Omental fat pad (tissue), 4 donors: ENCODE data around the gene BCR. TPM values are rescaled to one million over a fixed set of nuclear protein-coding genes. Genes with fewer than 3 reads are reported as not detected.
A peak's percentile ranks its signal among the peaks of the same experiment; 100 is the strongest.

Experiments used
- ATAC-seq: fragments of 150-250 bp; one replicate; pipeline ENCODE4 v1.9.1; 2016; ENCODE audit warnings: mild to moderate bottlenecking, moderate library complexity; ENCODE audit not compliant: low FRiP score
- DNase-seq: peaks from one replicate; pipeline ENCODE4 v3.0.0-alpha.2; 2019; ENCODE audit warnings: low spot score
- total RNA-seq, 4 donors: library from RNA; depleted of rRNA; stranded (reverse); fragments of >200 nt; gene quantifications; one replicate each; pipeline ENCODE4 v1.1.0, GENCODE V29; 2016
- TF ChIP-seq, protein P1 (sequence below), 3 donors: fragments of 450-650 bp; IDR thresholded peaks; one replicate each; pipeline ENCODE4 v1.5.1; 2016 to 2017; ENCODE audit warnings: antibody characterized with exemption in 3 of 3, mild to moderate bottlenecking in 3 of 3, moderate library complexity in 2 of 3

Gene BCR
- total RNA-seq, 4 donors from 2014 or later = 34.8 to 128 (median 51.4) TPM

DNA sequence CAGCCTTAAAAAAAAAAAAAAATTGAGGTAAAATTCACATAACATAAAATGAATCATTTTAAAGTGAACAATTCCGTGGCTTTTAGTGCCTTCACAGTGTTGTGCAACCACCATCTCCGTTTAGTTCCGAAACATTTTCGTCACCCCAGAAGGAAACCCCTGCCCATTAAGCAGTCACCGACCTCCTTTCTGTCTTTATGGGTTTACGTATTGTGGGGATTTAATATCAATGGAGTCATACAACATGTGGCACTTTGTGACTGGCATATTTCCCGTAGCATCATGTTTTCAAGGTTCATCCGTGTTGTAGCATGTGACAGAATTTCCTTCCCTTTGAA is 65.5 kb downstream of the BCR start:
- DNase-seq (no peak), ATAC-seq (no peak)
- TF ChIP-seq, protein P1, sequence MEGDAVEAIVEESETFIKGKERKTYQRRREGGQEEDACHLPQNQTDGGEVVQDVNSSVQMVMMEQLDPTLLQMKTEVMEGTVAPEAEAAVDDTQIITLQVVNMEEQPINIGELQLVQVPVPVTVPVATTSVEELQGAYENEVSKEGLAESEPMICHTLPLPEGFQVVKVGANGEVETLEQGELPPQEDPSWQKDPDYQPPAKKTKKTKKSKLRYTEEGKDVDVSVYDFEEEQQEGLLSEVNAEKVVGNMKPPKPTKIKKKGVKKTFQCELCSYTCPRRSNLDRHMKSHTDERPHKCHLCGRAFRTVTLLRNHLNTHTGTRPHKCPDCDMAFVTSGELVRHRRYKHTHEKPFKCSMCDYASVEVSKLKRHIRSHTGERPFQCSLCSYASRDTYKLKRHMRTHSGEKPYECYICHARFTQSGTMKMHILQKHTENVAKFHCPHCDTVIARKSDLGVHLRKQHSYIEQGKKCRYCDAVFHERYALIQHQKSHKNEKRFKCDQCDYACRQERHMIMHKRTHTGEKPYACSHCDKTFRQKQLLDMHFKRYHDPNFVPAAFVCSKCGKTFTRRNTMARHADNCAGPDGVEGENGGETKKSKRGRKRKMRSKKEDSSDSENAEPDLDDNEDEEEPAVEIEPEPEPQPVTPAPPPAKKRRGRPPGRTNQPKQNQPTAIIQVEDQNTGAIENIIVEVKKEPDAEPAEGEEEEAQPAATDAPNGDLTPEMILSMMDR (IDR thresholded peaks at IDR 0.05) = no peak

DNA sequence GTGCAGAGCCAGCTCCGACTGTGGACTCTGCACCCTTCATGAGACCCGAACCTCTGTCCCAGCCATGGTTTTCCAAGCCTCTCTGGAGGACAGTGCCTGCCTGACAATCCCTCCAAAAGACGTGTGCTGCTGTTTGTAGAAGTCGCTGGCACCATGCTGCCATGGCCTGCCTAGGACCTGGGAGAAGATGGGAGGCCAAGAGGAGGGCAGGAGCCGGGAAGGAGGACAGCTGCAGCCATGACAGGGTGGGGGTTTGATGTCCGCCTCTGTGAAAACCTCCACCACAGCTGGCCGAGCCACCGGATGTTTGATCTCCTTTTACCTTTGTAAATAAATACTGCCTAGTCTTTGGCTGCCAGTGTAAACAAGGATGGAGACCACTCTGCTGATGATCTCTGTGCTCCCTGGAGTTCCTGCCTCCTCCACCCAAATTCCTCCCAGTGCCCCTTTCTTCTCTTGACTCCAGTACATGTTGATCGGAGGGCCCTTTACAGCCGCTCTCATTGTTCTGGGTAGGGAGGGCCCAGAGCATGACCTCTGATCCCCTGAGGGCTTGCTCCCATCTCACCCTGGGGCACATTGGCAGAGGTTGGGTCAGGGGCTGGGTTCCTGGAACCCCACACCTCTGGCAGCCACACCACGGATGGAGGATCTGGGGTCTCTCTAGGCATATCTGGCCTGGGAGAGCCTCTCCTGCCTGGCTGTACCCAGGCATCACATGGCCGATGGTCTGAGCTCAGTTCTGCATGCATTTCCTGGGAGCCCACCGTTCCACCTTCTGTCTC is 66.9 kb downstream of the BCR start:
- DNase-seq (no peak), ATAC-seq (no peak)
- TF ChIP-seq, protein P1 (IDR thresholded peaks at IDR 0.05) = no peak

DNA sequence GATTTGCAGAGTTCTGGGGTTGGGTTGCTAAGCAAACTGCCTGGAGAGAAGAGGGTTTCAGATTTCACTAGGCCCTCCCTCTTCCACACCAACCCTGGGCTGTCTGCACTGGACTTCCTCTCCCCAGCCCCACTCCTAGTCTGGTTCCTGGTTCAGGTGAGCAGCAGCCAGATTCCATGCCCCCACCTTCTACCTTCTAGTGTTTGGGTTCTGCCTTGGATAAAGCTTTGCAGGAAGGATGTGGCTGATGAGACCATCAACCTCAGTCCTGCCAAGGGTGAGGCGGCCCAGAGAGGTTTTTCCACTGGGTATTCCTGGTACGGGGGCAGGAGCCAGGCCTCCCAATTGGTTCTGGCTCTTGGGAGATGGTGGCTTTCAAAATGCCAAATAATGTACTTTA is 68.3 kb downstream of the BCR start:
- ATAC-seq (no peak), DNase-seq (no peak)
- TF ChIP-seq, protein P1 (IDR thresholded peaks at IDR 0.05) = no peak

DNA sequence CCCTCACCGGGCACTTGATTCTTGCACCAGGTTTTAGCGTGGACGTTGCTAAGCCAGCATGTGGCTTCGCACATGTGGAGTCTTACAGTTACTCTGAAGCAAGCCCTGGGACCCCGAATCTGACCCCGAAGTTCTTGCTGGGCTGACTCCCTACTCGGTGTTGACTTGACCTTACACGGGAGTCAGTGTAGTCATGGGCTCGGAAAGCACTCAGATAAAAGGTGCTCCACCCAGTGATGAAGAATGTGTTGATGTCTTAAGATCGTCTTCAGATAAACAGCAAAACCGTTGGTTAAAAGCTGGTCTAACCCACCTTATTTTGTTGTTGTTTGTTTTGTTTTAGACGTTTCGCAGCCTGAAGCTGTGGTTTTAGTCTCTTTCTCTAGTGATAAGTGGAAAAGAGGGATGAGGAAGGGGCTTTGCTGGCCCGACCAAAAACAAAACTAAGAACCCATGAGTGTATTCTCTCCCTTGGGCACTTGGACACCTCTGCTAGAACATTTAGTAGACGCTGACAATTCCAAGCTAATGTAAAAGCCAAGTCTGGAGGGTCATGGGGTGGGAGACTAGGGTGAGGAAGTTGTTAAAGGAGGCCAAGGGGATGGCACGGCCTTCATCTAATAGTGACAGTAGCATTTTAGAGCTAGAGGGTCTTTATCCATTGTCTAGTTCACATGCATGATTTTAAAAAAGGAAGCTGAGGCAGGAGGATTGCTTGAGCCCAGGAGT is 69.9 kb downstream of the BCR start:
- no peak for DNase-seq
- TF ChIP-seq, protein P1 (IDR thresholded peaks at IDR 0.05) = no peak
- ATAC-seq = no peak

DNA sequence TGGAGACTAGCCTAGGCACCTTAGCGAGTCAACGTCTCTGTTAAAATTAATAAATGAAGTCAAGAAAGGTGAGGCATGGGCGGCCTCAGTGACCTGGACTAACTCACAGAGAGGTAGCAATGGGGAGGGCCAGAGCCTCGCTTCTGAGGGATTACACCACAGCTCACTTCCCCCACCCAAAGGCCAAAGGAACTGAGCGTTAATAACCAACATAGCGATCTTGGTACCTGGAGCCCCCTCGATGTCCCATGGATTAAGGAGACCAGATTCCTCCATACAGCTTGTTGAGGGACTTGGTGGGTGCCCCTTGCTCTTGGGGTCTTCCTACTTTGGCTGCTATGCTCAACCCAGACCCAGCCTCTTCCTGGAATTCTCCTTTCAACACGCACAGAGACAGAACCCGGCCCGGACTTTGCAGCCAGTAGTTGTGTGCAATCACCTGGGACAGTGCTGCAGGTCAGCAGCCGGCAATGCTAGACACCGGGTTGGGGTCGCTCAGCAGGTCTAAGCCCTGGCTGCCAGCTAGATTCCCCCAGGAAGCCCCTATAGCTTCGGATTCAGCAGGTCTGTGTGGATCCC is 70.6 kb downstream of the BCR start:
- ATAC-seq (no peak), DNase-seq (no peak)
- TF ChIP-seq, protein P1 (IDR thresholded peaks at IDR 0.05) = no peak

DNA sequence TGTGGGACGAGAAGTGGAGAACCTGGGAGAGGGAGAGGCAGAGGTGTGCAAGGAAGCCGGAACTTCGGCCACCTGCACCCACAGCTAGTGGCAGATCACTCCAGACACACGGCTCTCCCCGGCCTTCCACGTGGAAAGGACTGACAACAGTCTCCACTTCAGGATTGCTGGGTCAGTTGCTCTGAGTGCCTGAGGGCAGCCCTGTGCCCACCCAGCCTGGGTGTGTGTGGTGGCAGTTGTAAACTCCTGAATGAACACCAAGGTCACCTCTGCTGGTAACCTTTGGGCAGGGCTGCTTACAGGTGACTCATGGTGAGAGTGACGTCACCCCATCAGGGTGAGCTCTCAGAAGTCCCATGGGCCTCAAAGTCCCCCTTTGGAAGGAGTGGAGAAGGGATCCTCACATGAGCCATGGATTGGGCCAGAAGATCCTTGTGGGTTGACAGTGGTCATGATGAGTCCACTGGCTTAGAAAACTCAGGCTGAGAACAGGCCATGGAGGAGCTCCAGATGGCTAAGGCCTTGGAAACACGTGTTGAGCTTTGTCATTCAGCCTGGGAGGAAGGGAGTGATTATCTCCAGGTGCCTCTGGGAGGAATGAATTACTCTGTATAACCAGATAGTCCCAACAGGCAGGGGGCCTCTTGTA is 71.3 kb downstream of the BCR start:
- TF ChIP-seq, protein P1 (IDR thresholded peaks at IDR 0.05) = no peak
- ATAC-seq (peak; percentile 8), DNase-seq (no peak)
